Right atrium auricular region (tissue), 2 donors: Measurements from ENCODE around the gene PKM. TPM values are rescaled to one million over a fixed set of nuclear protein-coding genes. Genes with fewer than 3 reads are reported as not detected.

ENCODE experiments used
- DNase-seq: peaks from one replicate; pipeline ENCODE4 v3.0.0-alpha.2; 2019; ENCODE audit warnings: low spot score
- H3K27ac ChIP-seq, 2 donors: fragments of 200-600 bp; sonication (generic); 1 replicate in 1 of 2; 2 replicates in 1 of 2; pipeline ENCODE4 v1.5.1; 2016 to 2019
- H3K27me3 ChIP-seq, 2 donors: fragments of 200-600 bp; sonication (generic); one replicate each; pipeline versions ENCODE4 v1.5.1 to v1.6.0; 2017 to 2019
- H3K36me3 ChIP-seq: fragments of 200-600 bp; sonication (generic); one replicate; pipeline ENCODE4 v1.5.1; 2016
- H3K4me1 ChIP-seq, 2 donors: fragments of 200-600 bp; sonication (generic); one replicate each; pipeline versions ENCODE4 v1.5.1 to v1.6.0; 2017 to 2019
- H3K4me3 ChIP-seq, 2 donors: fragments of 200-600 bp; sonication (generic); 1 replicate in 1 of 2; 2 replicates in 1 of 2; pipeline ENCODE4 v1.5.1; 2017 to 2019; ENCODE audit warnings: mild to moderate bottlenecking in 1 of 2, moderate library complexity in 1 of 2
- H3K9me3 ChIP-seq, 2 donors: fragments of 200-600 bp; sonication (generic); one replicate each; pipeline ENCODE4 v1.5.1; 2019
- total RNA-seq, 2 donors: library from RNA; depleted of rRNA; stranded (reverse); fragments of >200 nt; gene quantifications; one replicate each; pipeline ENCODE4 v1.1.0, GENCODE V29; 2016
- TF ChIP-seq, protein P1 (sequence below), 2 donors: fragments of 200-600 bp; sonication (generic); IDR thresholded peaks; one replicate each; pipeline ENCODE4 v1.5.1; 2019; ENCODE audit warnings: antibody characterized with exemption in 2 of 2

The PKM gene
- total RNA-seq, 2 donors from 2014 or later = 538 to 934 TPM

- Histone ChIP-seq H3K36me3 (no peaks in the 10 kb centered on the region), H3K27ac (no peak overlapping the region), H3K9me3 (no peaks in the 10 kb centered on the region), H3K4me1 (peaks cover 0 to 29% of the 10 kb centered on the region in 2 donors), H3K27me3 (no peaks in the 10 kb centered on the region), H3K4me3 (no peak overlapping the region)
- TF ChIP-seq, protein P1, sequence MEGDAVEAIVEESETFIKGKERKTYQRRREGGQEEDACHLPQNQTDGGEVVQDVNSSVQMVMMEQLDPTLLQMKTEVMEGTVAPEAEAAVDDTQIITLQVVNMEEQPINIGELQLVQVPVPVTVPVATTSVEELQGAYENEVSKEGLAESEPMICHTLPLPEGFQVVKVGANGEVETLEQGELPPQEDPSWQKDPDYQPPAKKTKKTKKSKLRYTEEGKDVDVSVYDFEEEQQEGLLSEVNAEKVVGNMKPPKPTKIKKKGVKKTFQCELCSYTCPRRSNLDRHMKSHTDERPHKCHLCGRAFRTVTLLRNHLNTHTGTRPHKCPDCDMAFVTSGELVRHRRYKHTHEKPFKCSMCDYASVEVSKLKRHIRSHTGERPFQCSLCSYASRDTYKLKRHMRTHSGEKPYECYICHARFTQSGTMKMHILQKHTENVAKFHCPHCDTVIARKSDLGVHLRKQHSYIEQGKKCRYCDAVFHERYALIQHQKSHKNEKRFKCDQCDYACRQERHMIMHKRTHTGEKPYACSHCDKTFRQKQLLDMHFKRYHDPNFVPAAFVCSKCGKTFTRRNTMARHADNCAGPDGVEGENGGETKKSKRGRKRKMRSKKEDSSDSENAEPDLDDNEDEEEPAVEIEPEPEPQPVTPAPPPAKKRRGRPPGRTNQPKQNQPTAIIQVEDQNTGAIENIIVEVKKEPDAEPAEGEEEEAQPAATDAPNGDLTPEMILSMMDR (IDR thresholded peaks at IDR 0.05) = no peak
- DNase-seq = no peak
Observed at GRCh38 chr15:72233769-72234168, 2.8 kb upstream of the PKM start.

- H3K9me3 ChIP-seq = no peaks in the 10 kb centered on the region
- H3K4me1 ChIP-seq = peaks cover 0 to 44% of the 10 kb centered on the region in 2 donors
- TF ChIP-seq, protein P1 (IDR thresholded peaks at IDR 0.05) = no peak
- H3K27ac ChIP-seq = peak overlapping the region; percentile 98
- no peaks in the 10 kb centered on the region for H3K36me3 ChIP-seq
- no peak for DNase-seq
- H3K4me3 ChIP-seq = peak overlapping the region; percentile 89 to 96
- H3K27me3 ChIP-seq = no peaks in the 10 kb centered on the region
Observed at GRCh38 chr15:72231833-72232478, 966 bp upstream of the PKM start.

- peak; percentile 90 for DNase-seq
- no peaks in the 10 kb centered on the region for H3K36me3 ChIP-seq
- TF ChIP-seq, protein P1 (IDR thresholded peaks at IDR 0.05) = peak in 1 of 2 donors; percentile 39
- H3K4me1 ChIP-seq = peaks cover 0 to 53% of the 10 kb centered on the region in 2 donors
- peak overlapping the region; percentile 98 for H3K27ac ChIP-seq
- no peaks in the 10 kb centered on the region for H3K9me3 ChIP-seq
- H3K27me3 ChIP-seq = no peaks in the 10 kb centered on the region
- peak overlapping the region; percentile 89 to 96 for H3K4me3 ChIP-seq
Observed at GRCh38 chr15:72230197-72231065, 559 bp downstream of the PKM start.

- H3K4me1 ChIP-seq = peaks cover 0 to 53% of the 10 kb centered on the region in 2 donors
Observed at GRCh38 chr15:72229947-72230196, 1.1 kb downstream of the PKM start.

DNA sequence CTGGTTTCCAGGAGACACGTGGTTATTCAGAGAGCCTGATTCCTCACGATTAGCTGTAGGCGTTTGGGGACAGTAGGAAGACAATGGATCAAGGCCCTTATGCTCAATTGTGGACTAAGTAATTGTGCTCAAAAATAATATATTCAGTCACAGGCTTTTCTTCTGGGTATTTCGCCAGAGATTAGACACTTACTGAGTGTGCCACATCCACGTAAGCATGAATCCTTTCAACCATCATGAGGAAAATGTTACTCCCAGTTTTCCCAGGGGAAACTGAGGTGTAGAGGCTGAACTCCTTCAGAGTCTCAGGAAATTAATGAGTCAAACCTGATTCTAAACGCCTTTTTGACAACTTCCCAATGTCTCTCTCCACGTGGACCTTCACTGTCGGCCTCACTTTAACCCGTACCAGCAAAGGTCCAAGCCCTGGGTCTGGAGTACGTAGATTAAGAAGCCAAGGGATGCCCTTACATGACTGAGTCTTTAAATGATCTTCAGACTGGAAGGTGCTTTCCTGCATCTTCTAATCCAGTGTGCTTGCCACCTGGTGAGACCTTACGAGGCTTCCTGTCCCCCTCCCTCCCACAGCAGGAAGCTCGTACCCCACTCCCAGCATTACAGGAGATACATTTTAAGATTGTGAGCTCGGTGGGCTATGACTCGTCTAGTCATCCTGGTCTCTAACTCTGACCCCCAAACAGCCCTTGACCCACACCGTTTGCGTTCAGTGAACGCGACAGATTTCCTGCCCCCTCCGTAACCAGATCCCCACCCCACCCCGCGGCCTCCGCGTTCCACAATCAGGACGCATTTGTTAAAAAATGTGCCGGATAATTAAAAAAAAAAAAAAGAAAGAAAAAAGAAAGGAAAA lies 1.7 kb downstream of the PKM start:
- no peak for DNase-seq
- TF ChIP-seq, protein P1 (IDR thresholded peaks at IDR 0.05) = no peak
- no peaks in the 10 kb centered on the region for H3K9me3 ChIP-seq
- H3K4me3 ChIP-seq = peak overlapping the region; percentile 89 to 96
- H3K4me1 ChIP-seq = peaks cover 0 to 53% of the 10 kb centered on the region in 2 donors
- no peaks in the 10 kb centered on the region for H3K27me3 ChIP-seq
- H3K27ac ChIP-seq = peak overlapping the region; percentile 98
- no peaks in the 10 kb centered on the region for H3K36me3 ChIP-seq

More at GRCh38 chr15:72229947-72230196, 1.1 kb downstream of the PKM start:
- H3K36me3 ChIP-seq = no peaks in the 10 kb centered on the region
- H3K27me3 ChIP-seq = no peaks in the 10 kb centered on the region
- H3K27ac ChIP-seq = peak overlapping the region; percentile 98
- DNase-seq = no peak
- TF ChIP-seq, protein P1 (IDR thresholded peaks at IDR 0.05) = no peak
- H3K9me3 ChIP-seq = no peaks in the 10 kb centered on the region
- peak overlapping the region; percentile 89 to 96 for H3K4me3 ChIP-seq
